GM21423 (cell line): ENCODE data around the gene RYR3.

Experiments used
- ATAC-seq: cut with Tn5 transposase; IDR thresholded peaks from one replicate; pipeline ENCODE4 v1.9.1; 2021; ENCODE audit warnings: mild to moderate bottlenecking, moderate library complexity; ENCODE audit not compliant: unreplicated experiment

Gene RYR3

DNA sequence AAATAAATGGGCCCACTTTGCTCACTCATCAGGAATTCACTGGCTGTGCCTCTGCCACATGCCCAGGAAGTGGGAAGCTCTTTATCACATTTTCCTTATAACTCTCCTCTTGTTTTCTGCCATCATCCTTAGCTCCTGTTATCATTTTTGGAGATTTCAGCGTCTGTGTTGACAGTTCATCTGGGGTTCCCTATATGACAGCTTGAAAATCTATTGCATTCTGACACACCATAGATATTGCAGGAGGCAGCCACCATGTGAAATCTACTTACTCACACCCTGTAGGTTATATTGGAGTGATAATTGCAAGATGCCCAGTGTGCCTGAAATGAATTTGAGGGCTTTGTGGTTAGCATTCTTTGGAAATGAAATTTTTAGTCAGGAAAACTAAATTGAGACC is 132.9 kb downstream of the RYR3 start:
- no peak for ATAC-seq

DNA sequence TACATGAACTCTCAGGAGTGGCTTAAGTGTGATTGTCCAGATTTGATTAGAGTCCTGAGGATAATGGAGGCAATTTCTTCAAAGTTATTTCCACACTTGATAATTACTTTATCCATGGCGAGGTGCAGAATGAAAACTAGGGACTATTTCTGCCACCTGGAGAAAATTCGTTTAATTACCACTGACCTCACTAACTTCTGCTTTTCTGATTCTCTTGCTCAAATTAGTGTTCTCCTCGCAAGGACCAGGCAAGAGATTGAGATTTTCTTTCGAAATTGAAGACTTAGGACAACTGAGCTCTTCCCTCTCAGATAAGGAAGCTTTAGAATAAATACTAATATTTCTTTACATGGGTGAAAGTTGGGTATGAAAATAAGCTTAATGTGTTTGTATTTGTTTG is 135.2 kb downstream of the RYR3 start:
- ATAC-seq, result no peak

DNA sequence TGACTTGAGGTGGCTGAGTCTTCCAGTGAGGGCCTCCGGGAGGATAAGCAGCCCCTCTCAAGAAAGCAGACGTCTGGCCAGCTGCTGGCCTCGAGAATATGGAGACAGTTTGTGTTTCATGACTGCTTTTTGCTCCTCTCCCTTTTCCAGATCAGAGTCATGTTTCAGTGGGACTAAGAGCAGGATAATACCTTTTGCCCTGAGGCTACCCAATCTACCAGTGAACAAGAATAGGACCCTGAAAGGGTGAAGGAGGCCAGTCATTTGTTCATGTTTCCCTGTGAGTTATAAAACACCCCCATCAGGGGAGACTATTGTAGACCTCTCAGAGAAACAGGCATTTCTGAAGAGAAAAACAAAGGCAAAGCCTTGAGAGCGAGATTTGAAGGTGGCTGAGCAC is 137.4 kb downstream of the RYR3 start:
- no peak for ATAC-seq

DNA sequence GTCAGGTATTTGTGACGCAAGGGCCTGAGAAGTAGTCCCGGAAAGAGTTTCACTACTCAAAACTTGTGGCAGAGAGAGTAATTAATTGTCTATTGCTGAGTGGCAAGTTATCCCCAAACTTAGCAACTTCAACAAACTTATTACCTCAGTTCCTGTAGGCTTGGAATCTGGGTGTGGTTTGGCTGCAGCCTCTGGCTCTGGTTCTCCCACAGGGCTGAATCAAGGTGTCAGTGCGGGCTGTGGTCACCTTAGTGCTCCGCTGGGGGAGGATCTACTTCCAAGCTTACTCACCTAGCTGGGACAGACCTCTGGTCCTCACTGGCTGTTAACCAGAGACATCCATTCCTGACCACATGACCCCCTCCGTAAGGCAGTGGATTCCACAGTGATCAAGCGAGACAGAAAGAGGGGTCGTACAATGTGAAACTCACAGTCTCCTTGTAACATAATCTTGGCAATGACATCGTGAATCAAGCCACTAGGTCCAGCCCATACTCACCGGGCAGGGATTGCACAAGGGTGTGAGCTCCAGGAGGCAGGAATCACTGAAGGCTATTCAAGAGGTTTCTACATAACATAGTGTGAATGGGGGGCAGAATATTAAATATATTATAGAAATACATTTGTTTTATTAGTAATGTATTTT is 138.3 kb downstream of the RYR3 start:
- ATAC-seq, result no peak

DNA sequence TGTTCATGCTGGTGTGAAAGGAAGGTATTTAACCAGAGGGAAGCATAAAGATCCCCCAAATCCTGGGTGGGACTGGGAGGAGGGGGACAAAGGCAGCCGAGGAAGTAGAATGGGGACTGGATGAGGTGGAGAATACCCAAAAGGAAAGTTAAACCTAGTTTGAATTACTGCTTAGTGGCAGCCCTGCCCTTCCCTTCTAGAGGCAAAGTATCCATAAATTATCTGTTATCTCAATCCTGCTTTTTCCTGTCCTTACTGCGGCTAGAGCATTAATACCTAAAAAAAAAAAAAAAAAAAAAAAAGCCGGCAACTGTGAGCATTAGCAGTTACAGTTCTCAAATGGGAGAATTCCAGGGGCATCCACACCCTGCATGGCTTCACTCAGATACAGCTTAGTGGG is 139.0 kb downstream of the RYR3 start:
- no peak for ATAC-seq

DNA sequence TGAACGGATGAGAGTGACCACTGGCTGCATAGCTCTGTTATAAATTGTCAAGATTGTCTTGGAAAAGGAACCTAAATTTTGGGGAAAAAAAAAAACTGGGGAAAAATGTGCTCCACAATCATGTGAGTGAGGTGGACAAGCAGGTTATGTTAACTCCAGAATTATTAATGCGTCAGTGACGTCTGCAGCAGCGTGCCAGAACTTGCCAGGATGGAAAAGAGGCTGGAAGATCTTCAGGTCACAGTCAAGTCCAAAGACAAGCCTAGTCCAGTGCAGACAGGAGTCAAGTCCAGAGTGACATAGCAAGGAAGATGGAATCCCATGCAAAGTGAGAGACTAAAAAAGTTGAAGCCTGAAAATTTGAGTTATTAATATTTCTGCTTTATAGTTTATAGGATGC is 140.6 kb downstream of the RYR3 start:
- no peak for ATAC-seq

DNA sequence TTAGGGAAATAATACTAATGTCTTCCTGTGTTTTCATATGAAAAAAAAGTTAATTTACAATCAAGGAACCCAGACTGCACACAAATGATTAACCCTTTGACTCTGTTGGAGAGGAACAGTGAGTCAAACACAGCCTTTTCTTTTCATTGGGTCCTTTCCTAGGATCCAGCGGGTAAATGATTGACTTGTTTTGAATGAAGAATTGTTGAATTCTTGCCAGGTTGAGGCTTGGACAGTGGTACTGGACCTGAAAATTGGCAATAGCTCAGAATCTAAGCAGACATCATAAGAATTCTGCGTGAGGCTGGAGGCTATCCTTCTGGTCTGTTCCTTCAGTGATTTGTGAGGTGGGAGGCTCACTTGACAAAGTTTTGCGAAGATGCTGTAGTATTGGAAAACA is 143.0 kb downstream of the RYR3 start:
- ATAC-seq, result no peak

DNA sequence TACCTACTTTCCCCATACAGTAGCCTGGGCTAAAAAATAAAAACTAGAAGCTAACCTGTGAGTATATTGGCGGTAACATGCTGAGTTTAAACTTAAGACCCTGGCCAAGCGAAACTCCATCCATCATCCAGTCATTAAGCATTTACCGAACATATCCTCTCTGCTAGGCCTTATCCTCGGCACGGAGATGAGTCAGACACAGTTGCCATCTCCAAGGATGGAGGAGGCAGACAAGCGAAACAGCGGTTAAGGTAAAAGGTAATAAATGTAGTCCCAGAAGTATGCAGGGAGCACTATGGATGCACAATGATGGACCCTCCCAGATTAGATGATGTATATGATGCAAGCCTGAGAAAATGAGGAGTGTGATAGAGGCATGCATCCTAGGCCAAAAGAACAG is 143.6 kb downstream of the RYR3 start:
- no peak for ATAC-seq

DNA sequence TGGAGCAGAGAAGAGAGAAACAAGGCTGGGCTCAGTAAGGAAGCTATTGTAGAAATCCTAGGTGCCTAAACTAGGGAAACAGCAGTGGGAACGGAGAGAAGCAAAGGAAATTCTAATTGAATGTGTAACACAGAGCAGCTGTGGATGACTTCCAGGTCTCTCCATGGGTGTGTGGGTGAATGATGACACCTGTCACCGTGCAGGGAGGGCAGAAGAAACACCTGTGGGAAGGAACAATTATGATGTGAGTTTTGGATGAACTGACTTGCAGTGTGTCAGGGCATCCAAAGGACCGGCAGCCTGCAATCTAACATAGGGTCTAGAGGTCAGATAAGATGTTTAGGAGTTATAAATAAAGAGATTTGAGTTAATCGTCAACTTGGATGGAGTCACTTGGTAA is 144.2 kb downstream of the RYR3 start:
- no peak for ATAC-seq

DNA sequence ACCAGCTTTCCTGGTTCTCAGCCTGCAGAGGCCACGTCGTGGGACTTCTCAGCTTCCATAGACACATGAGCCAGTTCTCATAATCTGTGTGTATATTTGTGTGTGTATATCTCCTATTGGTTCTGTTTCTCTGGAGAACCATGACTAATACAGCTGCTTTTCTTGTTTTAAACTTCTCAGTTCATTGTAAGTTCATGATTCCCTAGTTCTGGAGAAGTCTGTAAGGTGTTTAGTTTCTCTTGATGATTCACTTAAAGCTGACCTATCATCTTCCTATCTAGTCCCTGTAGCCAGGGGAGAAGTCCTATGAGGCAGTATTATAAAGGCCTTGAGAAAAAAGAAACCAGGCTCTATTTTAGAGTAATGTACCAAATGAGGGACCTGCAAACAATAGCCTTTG is 147.7 kb downstream of the RYR3 start:
- no peak for ATAC-seq

DNA sequence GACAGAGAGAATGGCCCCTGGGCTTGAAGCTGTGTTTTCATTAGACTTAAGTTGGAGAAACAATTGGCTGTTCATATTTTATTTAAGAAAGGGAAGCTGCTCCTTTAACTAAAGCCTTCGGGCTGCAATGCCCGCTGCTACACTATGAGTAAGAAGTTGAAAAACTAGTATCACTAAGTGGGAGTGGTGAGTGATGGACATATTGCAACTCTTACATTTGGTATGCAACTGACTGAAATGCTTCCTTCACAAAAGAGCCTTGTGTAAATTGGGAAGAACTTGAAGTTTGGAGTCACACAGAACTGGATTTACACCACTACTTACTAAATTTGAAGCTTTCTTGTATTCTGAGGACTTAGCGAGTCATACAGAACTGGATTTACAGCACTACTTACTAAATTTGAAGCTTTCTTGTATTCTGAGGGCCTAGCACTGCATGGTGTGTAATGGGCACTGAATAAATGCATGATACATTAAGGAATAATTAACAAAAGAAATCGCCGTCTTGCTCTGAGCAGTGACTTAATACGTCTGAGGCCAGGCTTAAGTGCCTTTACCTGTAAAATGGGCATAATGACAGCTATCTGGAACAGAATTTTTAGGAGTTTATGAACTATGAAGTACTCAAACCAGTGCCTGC is 149.5 kb downstream of the RYR3 start:
- ATAC-seq, result no peak

DNA sequence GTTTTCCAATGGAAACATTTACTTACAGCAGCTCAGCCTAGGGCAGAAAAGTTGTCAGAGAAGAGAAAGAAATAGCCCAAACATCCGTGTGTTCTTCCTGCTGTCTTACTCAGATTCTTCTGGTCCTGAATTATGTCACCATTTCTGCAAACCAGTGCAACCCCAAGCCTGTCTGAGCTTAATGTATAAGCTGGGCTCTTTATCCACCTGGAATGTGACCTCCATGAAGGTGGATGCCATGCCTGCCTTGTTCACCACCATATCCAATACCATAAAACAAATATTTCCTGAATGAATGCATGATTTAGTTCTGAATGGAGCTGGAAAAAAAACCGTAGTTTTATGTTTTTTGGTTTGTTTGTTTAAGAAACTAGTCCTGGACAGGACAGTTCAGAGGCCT is 150.9 kb downstream of the RYR3 start:
- ATAC-seq, result no peak

DNA sequence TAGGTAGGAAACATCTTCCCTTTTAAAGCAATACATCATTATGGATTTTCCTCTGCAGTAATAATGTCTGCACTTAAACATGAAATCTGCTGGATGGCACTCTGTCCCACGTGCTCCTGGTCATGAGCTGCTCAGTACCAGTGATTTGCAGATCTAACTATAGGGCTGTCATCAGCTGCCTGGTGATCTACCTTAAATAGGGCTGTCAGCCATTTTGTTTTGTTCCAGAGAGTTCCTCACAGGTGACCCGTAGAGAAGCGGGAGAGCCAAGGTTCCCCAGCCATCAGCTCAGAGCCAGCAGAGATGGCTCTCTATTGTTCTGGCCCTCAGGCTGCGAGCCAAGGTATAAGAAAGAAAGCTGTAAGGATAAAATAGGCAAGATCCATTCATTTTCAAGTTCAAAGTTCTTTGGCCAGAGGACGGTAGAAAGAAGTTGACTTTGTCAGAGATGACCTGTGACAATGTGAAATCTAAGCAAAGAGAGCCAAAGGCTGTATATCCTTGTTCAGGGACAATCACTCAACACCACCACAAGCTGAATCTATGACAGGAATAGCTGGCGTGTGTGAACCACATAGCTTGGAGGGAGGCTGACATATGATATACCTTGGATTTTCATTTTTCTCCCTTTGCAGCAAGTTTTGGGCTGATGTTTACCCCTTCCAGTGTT is 156.5 kb downstream of the RYR3 start:
- ATAC-seq, result no peak

DNA sequence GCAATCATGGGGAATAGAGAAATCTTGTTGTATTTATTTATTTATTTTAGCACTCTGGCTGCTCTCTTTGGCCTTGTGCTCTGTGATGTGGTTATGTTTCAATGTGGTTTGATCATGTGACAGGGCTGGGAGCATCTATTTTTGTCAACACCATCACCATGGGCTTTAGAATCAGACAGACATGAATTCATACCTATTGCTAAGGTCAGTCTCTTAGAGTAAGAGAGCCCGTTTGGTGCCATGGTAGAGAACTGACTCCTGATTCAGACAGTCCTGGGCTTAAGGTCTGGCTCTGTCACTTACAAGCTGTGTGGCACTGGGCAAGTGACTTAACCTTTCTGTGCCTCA is 157.0 kb downstream of the RYR3 start:
- no peak for ATAC-seq

DNA sequence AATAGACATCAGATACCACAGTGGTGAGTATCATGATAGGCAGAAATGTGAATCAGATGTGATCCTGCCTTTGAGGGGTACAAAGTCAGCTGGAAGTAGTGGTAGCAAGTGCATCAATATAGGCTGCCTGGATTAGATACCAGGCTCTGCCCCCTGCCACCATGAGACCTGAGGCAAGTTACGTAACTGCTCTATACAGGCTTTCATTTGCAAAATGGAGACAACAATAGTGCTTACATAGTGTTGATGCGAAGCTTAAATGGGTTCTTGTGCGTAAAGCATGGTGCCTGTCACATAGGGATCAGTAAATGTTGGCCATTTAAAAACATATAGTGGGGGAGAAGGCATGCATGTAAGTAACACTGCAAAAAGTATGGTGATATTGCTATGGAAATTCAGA is 158.0 kb downstream of the RYR3 start:
- ATAC-seq, result no peak

DNA sequence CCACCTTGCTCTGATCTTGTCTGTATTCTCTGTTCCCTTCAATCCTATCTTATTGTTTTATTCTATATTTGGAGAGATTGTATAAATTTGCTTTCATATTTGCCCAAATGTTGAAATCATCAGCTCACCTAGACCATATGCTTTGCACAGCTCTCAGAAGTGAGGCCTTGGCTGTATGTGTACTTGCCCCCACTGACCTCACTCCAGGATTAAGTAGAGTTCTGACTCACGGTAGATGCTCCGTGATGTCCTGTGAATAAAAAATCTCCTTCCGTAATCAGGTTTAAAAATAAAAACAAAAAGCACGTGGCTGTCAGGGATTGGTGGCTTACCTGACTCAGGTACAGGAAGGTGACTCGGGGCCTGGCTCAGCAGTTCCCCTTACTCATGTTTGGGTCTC is 162.2 kb downstream of the RYR3 start:
- ATAC-seq, result no peak

DNA sequence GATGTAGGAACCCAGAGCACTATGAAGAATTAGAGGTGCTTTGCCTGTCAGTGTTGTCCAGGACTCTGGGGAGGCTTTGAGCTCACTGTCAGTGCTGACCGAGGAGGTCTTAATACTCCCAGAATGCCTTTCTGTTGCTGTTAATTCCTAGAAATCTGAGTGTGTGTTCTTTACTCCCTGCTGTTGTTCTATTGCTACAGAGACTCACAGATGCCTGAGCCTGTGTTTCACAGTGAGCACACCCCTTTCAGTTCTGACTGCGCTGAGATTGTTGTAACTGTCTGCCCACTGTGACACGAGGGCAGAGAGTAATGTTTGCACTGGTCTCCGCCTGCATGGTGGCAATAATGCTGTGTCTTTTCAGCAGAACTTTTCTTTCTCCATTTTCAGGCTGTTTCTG is 162.9 kb downstream of the RYR3 start:
- no peak for ATAC-seq

DNA sequence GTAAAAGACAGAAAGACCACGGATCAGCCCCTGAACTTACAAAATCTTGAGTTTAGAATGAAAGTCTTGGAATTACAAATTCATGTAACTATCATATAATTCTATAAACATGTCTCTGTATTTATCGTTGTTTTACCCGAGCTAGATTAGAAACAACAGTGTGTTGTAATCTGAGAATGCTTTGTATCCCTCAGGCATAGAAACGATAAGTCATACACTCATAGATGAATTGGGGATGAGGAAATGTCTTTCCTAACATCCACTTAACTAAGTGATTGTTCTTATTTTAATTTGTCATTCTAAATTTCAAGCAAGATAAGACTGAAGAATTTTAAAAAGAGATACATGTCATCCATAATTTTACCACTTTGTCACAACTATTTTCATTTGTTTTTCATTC is 165.3 kb downstream of the RYR3 start:
- ATAC-seq, result no peak

DNA sequence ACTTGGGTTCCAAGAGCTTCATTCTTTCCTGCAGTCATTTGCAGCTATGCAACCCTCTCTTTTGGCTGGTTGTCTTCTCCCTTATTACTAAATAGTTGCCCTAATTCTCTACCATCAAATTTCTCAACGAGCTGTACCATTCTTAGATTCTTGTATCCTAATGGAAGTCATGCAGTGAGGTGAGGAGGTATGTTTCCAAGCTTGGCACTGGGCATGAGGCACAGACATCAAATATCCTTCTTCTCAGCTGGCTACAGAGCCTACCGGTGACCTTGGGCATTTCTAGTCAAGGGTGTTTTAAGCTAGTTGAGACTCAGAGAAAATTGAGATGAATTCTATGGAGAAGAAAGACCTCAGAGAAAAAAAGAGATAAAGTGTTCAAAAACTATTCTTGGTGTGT is 166.1 kb downstream of the RYR3 start:
- ATAC-seq, result no peak

DNA sequence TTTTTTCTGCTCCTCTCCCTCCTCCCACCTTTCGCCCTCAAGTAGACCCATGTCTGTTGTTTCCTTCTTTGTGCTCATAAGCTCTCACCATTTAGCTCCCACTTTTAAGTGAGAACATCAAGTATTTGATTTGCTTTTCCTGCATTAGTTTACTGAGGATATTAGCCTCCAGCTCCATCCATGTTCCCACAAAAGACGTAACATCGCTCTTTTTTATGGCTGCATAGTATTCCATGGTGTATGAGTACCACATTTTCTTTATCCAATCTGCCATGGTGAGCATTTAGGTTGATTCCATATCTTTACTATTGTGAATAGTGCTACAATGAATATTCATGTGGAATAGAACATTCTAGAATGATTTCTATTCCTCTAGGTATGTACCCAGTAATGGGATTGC is 178.6 kb downstream of the RYR3 start:
- ATAC-seq, result no peak

DNA sequence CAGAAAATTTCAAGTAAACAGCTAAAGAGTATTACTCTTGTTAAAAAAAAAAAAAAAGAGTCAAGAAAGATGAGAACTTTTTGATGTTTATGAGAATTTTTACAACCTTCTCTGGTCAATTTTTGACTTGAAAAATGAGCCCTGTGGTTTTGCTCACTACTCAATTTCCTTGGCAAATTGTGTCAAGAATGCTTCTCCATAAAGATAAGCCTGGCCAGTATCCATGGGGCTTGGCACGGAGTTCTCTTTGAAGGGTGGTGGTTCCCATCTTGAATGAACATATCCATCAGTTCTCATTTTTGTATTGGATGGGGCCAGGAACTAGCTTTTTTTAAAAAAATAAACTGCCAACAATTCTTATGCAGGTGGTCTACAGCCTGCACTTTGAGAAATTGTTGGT is 179.9 kb downstream of the RYR3 start:
- no peak for ATAC-seq

DNA sequence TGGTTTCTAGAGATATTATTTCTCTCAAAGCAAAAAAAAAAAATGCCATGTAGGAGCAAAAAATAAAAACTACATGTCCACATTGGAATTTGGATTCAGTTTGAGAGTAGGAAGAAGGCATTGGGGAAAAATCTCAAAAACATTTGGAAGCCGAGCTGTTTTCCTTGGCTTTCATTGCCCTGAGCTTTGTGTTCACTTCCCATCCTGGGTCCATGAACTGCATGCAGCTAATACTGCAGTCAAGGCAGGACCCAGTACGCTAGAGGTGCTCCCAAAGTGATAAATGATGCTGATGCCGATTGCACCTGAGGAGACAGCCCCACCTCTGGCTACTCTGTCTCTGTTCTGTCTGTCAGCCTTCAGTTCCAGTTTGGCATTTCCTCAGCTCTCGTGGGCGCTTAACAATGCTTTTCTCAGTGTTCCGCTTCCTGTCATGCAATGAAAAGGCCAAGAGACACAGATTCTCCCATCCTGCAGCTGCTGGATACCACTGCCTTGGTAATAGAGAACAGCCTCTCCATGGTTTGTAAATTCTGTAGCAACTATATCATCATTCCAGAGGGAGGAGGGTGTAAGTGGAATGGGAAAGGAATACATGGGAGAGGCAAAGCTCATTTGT is 181.8 kb downstream of the RYR3 start:
- ATAC-seq, result no peak
